IMR-90 (cell line): ENCODE measurements around the gene CLEC20A. TPM values are rescaled to one million over a fixed set of nuclear protein-coding genes. Genes with fewer than 3 reads are reported as not detected.

ENCODE experiments used
- ATAC-seq: fragments of 200-7000 bp; cut with Tn5 transposase; 2 replicates; pipeline ENCODE4 v1.9.1; 2020; ENCODE audit warnings: low read depth, mild to moderate bottlenecking, moderate library complexity
- BruUV-seq: library from RNA; stranded (reverse); fragments of 400-500 nt; replicated peaks from 2 replicates; lab custom pipeline; 2021; lab: Mats Ljungman, UMichigan
- CTCF ChIA-PET: fragments of 300-600 bp; formaldehyde crosslinking; extraction: SDS; loops from one replicate; lab custom pipeline; 2021; ENCODE audit warnings: antibody characterized with exemption; lab: Yijun Ruan, JAX
- POLR2A ChIA-PET: fragments of 300-600 bp; sonication (Branson Sonifier 250); formaldehyde crosslinking; loops from one replicate; lab custom pipeline; 2022; ENCODE audit warnings: antibody characterized with exemption; ENCODE audit not compliant: unreplicated experiment; lab: Charles Lee
- DNase-seq: peaks from one replicate; pipeline ENCODE4 v3.0.0; 2013
- H2AFZ ChIP-seq: replicated peaks from 2 replicates; pipeline ENCODE3; 2013; ENCODE audit warnings: low read length, mild to moderate bottlenecking; ENCODE audit not compliant: poor library complexity
- H2AK5ac ChIP-seq: 2 replicates; pipeline ENCODE4 v1.6.1; 2013; ENCODE audit warnings: low read depth, low read length, inconsistent platforms
- H2AK9ac ChIP-seq: replicated peaks from 2 replicates; pipeline ENCODE3; 2013; ENCODE audit warnings: mild to moderate bottlenecking, low read depth, low read length, moderate library complexity; ENCODE audit not compliant: poor library complexity
- H2BK120ac ChIP-seq: 2 replicates; pipeline ENCODE4 v1.6.1; 2013; ENCODE audit warnings: low read depth, low read length, inconsistent platforms
- H2BK15ac ChIP-seq: 3 replicates; pipeline ENCODE4 v1.6.1; 2013; ENCODE audit warnings: low read depth, low read length, inconsistent platforms
- H2BK20ac ChIP-seq: 2 replicates; pipeline ENCODE4 v1.6.1; 2013; ENCODE audit warnings: low read depth, mild to moderate bottlenecking, inconsistent platforms, low read length, moderate library complexity
- H2BK5ac ChIP-seq: 2 replicates; pipeline ENCODE4 v1.6.1; 2013; ENCODE audit warnings: mild to moderate bottlenecking, low read depth, low read length, inconsistent platforms; ENCODE audit not compliant: poor library complexity, severe bottlenecking
- H3K14ac ChIP-seq: replicated peaks from 2 replicates; pipeline ENCODE4 v1.6.1; 2013; ENCODE audit warnings: low read depth, low read length, inconsistent platforms
- H3K18ac ChIP-seq: 2 replicates; pipeline ENCODE4 v1.6.1; 2013; ENCODE audit warnings: low read depth, low read length, control low read depth
- H3K23ac ChIP-seq: 2 replicates; pipeline ENCODE4 v1.6.1; 2013; ENCODE audit warnings: low read depth, low read length, inconsistent platforms
- H3K27ac ChIP-seq: 2 replicates; pipeline ENCODE4 v1.5.1; 2013; ENCODE audit warnings: mild to moderate bottlenecking, control low read depth, low read length; ENCODE audit not compliant: insufficient read depth
- H3K27me3 ChIP-seq: 2 replicates; pipeline ENCODE4 v1.6.1; 2013; ENCODE audit warnings: low read length; ENCODE audit not compliant: control insufficient read depth, insufficient read depth
- H3K36me3 ChIP-seq: 2 replicates; pipeline ENCODE4 v1.6.1; 2013; ENCODE audit warnings: low read length, mixed read lengths; ENCODE audit not compliant: control insufficient read depth, insufficient read depth
- H3K4ac ChIP-seq: 2 replicates; pipeline ENCODE4 v1.6.1; 2013; ENCODE audit warnings: low read depth, low read length, inconsistent platforms
- H3K4me1 ChIP-seq: 2 replicates; pipeline ENCODE4 v1.6.1; 2013; ENCODE audit warnings: low read length, mixed read lengths; ENCODE audit not compliant: control insufficient read depth, insufficient read depth
- H3K4me2 ChIP-seq: 2 replicates; pipeline ENCODE4 v1.6.1; 2013; ENCODE audit warnings: low read depth, mild to moderate bottlenecking, control low read depth, low read length, moderate library complexity
- H3K4me3 ChIP-seq: 2 replicates; pipeline ENCODE4 v1.5.1; 2013; ENCODE audit warnings: low read depth, mild to moderate bottlenecking, control low read depth, low read length, moderate library complexity; ENCODE audit not compliant: insufficient read depth
- H3K56ac ChIP-seq: 2 replicates; pipeline ENCODE4 v1.6.1; 2013; ENCODE audit warnings: low read length, inconsistent platforms; ENCODE audit not compliant: insufficient read depth; ENCODE audit errors: extremely low read depth
- H3K79me1 ChIP-seq, 2 experiments: 2 replicates each; pipeline ENCODE4 v1.6.1; 2013; ENCODE audit warnings: low read length in 2 of 2, inconsistent platforms in 1 of 2, low read depth in 1 of 2
- H3K9ac ChIP-seq: 2 replicates; pipeline ENCODE4 v1.6.1; 2013; ENCODE audit warnings: low read depth, low read length, control low read depth
- H3K9me1 ChIP-seq: 2 replicates; pipeline ENCODE4 v1.6.1; 2013; ENCODE audit warnings: low read length, inconsistent platforms; ENCODE audit not compliant: insufficient read depth
- H3K9me3 ChIP-seq: 2 replicates; pipeline ENCODE4 v1.6.1; 2013; ENCODE audit warnings: low read length; ENCODE audit not compliant: control insufficient read depth, insufficient read depth
- H4K20me1 ChIP-seq: 2 replicates; pipeline ENCODE4 v1.6.1; 2013; ENCODE audit warnings: low read length, inconsistent platforms; ENCODE audit not compliant: insufficient read depth
- H4K5ac ChIP-seq: 2 replicates; pipeline ENCODE4 v1.6.1; 2013; ENCODE audit warnings: mild to moderate bottlenecking, low read depth, low read length, control low read depth
- H4K8ac ChIP-seq, 2 experiments: 2 replicates each; pipeline ENCODE4 v1.6.1; 2013; ENCODE audit warnings: low read depth in 2 of 2, low read length in 2 of 2, control low read depth in 1 of 2, inconsistent platforms in 1 of 2
- H4K91ac ChIP-seq: 2 replicates; pipeline ENCODE4 v1.6.1; 2013; ENCODE audit warnings: low read depth, low read length, inconsistent platforms; ENCODE audit not compliant: insufficient read depth
- BHLHE40 ChIP-seq: fragments of 150-350 bp; IDR thresholded peaks from 2 replicates; pipeline ENCODE4 v1.6.1; 2016; ENCODE audit warnings: mild to moderate bottlenecking, low read depth, low read length
- FOS ChIP-seq: fragments of 150-350 bp; IDR thresholded peaks from 2 replicates; pipeline ENCODE4 v1.6.1; 2016; ENCODE audit warnings: low read depth, low read length
- dilution Hi-C: fragments of 300-500 bp; cut with HindIII; formaldehyde crosslinking; loops from one replicate; pipeline ENCODE4 v1.14.3; 2018; ENCODE audit warnings: low sequenced_read_pairs; ENCODE audit not compliant: unreplicated experiment
- in situ Hi-C: fragments of 300-500 bp; cut with MboI; formaldehyde crosslinking; loops from 3 replicates; pipeline ENCODE4 v1.14.3; 2019; ENCODE audit warnings: low sequenced_read_pairs, inconsistent platforms, mixed read lengths
- intact Hi-C: fragments of 100-400 bp; cut with micrococcal nuclease; formaldehyde crosslinking; loops from 2 replicates; pipeline ENCODE4 v1.10.0; 2022
- polyA plus RNA-seq, 3 experiments: library from polyadenylated mRNA; depleted of rRNA; stranded (reverse); fragments of >200 nt; gene quantifications; 2 replicates each; pipeline ENCODE4 v1.2.3, GENCODE V29; 2012; ENCODE audit warnings: low replicate concordance in 1 of 3
- total RNA-seq: library from RNA; depleted of rRNA; stranded (reverse); fragments of >200 nt; gene quantifications from 2 replicates; pipeline ENCODE4 v1.2.3, GENCODE V29; 2012

The CLEC20A gene
- total and polyA plus RNA-seq, 2 of the 4 experiments (the other 2 are of a cell fraction) = not detected

DNA sequence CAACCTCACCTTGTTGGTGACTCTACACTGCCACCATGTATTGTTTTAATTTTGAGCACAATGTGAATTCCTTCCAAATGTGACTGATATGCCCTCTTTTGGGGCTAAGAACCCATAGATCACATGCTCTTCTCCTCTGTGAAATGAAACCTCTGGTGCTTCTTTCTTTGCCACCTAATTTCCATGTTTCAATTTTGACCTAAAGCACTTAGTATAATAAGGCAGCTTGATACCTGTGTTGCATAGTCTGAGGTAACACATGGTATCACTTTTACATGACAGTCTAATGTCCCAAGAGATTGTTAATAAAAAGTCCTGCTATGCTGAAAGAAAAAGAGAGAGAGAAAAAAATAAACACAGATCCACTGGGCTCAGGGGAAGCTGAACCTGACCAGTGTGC is 24.2 kb downstream of the CLEC20A start:
- CTCF ChIA-PET = no interaction called here
- dilution Hi-C loops = no loop called here
- H4K91ac ChIP-seq = no peak overlapping the region

More for the DNA sequence above, 24.2 kb downstream of the CLEC20A start:
- Histone ChIP-seq H3K27me3 (no peaks in the 10 kb centered on the region), H3K23ac (no peak overlapping the region), H2BK120ac (no peak overlapping the region), H2AK5ac (no peak overlapping the region), H3K4me2 (no peak overlapping the region), H3K4me1 (no peaks in the 10 kb centered on the region), H3K9ac (no peak overlapping the region), H2AK9ac (no peak overlapping the region), H2BK20ac (no peak overlapping the region), H3K4me3 (no peak overlapping the region), H2BK5ac (no peak overlapping the region), H4K8ac (no peak overlapping the region), H3K36me3 (peaks cover 15% of the 10 kb centered on the region), H2AFZ (no peak overlapping the region), H4K20me1 (no peaks in the 10 kb centered on the region), H3K56ac (no peak overlapping the region), H4K5ac (no peak overlapping the region), H3K4ac (no peak overlapping the region), H3K18ac (no peak overlapping the region), H3K9me1 (peaks cover 2% of the 10 kb centered on the region; the same call in 1 of the 2 replicates), H3K27ac (no peak overlapping the region), H3K79me1 (no peaks in the 10 kb centered on the region), H3K9me3 (no peaks in the 10 kb centered on the region), H2BK15ac (no peak overlapping the region), H3K14ac (no peak overlapping the region)
- BruUV-seq = no TSS peak
- intact Hi-C loops (no loop called here), in situ Hi-C loops (no loop called here)
- TF ChIP-seq FOS (no peak), BHLHE40 (no peak)
- ATAC-seq (no peak), DNase-seq (no peak)
- POLR2A ChIA-PET = no interaction called here
